Smooth muscle cell (in vitro differentiated cells): ENCODE results near the gene HES3. TPM values are rescaled to one million over a fixed set of nuclear protein-coding genes. Genes with fewer than 3 reads are reported as not detected.

Source experiments
- DNase-seq: peaks from one replicate; lab custom pipeline; 2025; ENCODE audit not compliant: unreplicated experiment; lab: John Stamatoyannopoulos, UW
- H2AFZ ChIP-seq: fragments of 200-600 bp; sonication (generic); 2 replicates; pipeline ENCODE4 v1.6.0; 2016; ENCODE audit warnings: antibody characterized with exemption, low read depth, mild to moderate bottlenecking
- H3F3A ChIP-seq: fragments of 200-600 bp; sonication (generic); 2 replicates; pipeline ENCODE4 v1.6.0; 2017; ENCODE audit warnings: antibody characterized with exemption, low read depth
- H3K27ac ChIP-seq: fragments of 200-600 bp; sonication (generic); 2 replicates; pipeline ENCODE4 v1.5.1; 2016; ENCODE audit warnings: low read depth, mild to moderate bottlenecking
- H3K27me3 ChIP-seq: fragments of 200-600 bp; sonication (generic); 2 replicates; pipeline ENCODE4 v1.6.1; 2016; ENCODE audit warnings: low read depth, mild to moderate bottlenecking
- H3K36me3 ChIP-seq: fragments of 200-600 bp; sonication (generic); 2 replicates; pipeline ENCODE4 v1.5.1; 2016; ENCODE audit warnings: low read depth
- H3K4me1 ChIP-seq: fragments of 200-600 bp; sonication (generic); 2 replicates; pipeline ENCODE4 v1.5.1; 2016; ENCODE audit warnings: low read depth
- H3K4me2 ChIP-seq: fragments of 200-600 bp; sonication (generic); 2 replicates; pipeline ENCODE4 v1.6.0; 2016; ENCODE audit warnings: mild to moderate bottlenecking
- H3K4me3 ChIP-seq: fragments of 200-600 bp; sonication (generic); 2 replicates; pipeline ENCODE4 v1.5.1; 2016; ENCODE audit warnings: mild to moderate bottlenecking
- H3K79me2 ChIP-seq: fragments of 200-600 bp; sonication (generic); 2 replicates; pipeline ENCODE4 v1.6.0; 2016; ENCODE audit warnings: low read depth, mild to moderate bottlenecking
- H3K9ac ChIP-seq: fragments of 200-600 bp; sonication (generic); 2 replicates; pipeline ENCODE4 v1.6.0; 2016; ENCODE audit warnings: low read depth
- H3K9me3 ChIP-seq: fragments of 200-600 bp; sonication (generic); replicated peaks from 2 replicates; pipeline ENCODE4 v1.5.1; 2016; ENCODE audit warnings: low read depth
- H4K20me1 ChIP-seq: fragments of 200-600 bp; sonication (generic); 2 replicates; pipeline ENCODE4 v1.6.0; 2016; ENCODE audit warnings: low read depth
- WGBS: methylation state at CpG from one replicate; pipeline ENCODE4 v1.1.7; 2016; ENCODE audit warnings: low lambda C conversion rate; 5-methylcytosine and 5-hydroxymethylcytosine counted together
- polyA plus RNA-seq: library from polyadenylated mRNA; unstranded; fragments of >200 nt; fragmentation: Nextera tagmentation; extraction: Ambion mirVana; gene quantifications from 2 replicates; pipeline ENCODE4 v1.2.1, GENCODE V29; 2016
- total RNA-seq: library from RNA; depleted of rRNA; stranded (reverse); fragments of >200 nt; gene quantifications from 2 replicates; pipeline ENCODE4 v1.2.3, GENCODE V29; 2014
- TF ChIP-seq, protein P1 (sequence below): fragments of 200-600 bp; sonication (generic); IDR thresholded peaks from 2 replicates; pipeline ENCODE4 v1.5.1; 2017; ENCODE audit warnings: borderline replicate concordance, mild to moderate bottlenecking, antibody characterized with exemption; ENCODE audit not compliant: insufficient read depth, poor library complexity, severe bottlenecking

The HES3 gene
- total and polyA plus RNA-seq, 2 experiments from 2014 or later = not detected

DNA sequence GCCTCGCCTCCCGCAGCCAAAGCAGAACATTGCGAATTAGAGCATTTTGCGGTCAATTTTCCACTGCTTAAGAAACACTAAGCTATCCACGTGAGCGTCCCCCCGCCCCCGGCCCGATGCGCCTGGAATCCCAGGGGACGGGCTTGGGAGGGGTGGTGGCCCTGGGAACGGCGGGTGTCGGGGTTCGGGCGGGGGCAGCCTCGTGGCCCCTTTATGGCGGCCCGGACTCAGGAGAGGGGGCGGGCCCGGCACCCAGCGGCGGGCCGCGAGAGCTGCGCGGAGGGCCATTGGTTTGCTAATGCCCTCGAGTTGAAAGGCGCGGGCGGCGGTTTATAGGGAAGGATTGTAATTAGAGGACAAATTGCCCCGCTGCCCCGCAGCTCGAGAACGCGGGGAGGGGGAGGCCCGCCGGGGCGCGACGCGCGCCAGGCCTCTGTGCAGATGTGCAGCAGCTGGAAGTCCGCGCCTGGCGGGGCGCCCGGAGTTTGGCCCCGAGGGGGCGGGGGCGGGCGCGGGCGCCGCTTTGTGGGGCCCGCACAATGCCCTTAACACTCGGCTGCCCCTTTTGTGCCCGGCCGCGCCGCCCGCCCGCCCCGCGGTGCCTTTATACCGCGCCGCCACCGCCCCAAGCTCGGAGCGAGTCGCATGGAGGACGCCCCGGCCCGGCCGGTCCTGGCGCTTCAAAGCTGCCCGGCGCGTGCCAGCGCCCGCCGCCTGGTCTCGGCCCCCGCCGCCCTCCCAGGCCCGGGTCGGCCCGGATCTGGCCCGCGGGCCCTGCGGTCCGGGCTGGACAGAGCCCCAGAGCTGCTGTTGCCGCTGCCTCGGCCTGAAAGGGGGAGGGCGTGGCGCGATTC is 1.9 kb upstream of the HES3 start:
- no peak overlapping the region for H2AFZ ChIP-seq
- H3K9ac ChIP-seq = no peak overlapping the region
- 2% methylated on average over 38 of the region's 99 CpGs for WGBS
- peak overlapping the region; percentile 28 for H3K4me3 ChIP-seq
- TF ChIP-seq, protein P1, sequence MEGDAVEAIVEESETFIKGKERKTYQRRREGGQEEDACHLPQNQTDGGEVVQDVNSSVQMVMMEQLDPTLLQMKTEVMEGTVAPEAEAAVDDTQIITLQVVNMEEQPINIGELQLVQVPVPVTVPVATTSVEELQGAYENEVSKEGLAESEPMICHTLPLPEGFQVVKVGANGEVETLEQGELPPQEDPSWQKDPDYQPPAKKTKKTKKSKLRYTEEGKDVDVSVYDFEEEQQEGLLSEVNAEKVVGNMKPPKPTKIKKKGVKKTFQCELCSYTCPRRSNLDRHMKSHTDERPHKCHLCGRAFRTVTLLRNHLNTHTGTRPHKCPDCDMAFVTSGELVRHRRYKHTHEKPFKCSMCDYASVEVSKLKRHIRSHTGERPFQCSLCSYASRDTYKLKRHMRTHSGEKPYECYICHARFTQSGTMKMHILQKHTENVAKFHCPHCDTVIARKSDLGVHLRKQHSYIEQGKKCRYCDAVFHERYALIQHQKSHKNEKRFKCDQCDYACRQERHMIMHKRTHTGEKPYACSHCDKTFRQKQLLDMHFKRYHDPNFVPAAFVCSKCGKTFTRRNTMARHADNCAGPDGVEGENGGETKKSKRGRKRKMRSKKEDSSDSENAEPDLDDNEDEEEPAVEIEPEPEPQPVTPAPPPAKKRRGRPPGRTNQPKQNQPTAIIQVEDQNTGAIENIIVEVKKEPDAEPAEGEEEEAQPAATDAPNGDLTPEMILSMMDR = no peak
- peaks cover 87% of the 10 kb centered on the region for H3K27me3 ChIP-seq
- H3K4me1 ChIP-seq = peaks cover 23% of the 10 kb centered on the region
- H3F3A ChIP-seq = peaks cover 2% of the 10 kb centered on the region
- H3K4me2 ChIP-seq = peak overlapping the region; percentile 76
- H3K36me3 ChIP-seq = no peaks in the 10 kb centered on the region
- H3K9me3 ChIP-seq = no peaks in the 10 kb centered on the region
- peaks cover 11% of the 10 kb centered on the region for H4K20me1 ChIP-seq
- DNase-seq = no peak
- no peaks in the 10 kb centered on the region for H3K79me2 ChIP-seq
- H3K27ac ChIP-seq = no peak overlapping the region

DNA sequence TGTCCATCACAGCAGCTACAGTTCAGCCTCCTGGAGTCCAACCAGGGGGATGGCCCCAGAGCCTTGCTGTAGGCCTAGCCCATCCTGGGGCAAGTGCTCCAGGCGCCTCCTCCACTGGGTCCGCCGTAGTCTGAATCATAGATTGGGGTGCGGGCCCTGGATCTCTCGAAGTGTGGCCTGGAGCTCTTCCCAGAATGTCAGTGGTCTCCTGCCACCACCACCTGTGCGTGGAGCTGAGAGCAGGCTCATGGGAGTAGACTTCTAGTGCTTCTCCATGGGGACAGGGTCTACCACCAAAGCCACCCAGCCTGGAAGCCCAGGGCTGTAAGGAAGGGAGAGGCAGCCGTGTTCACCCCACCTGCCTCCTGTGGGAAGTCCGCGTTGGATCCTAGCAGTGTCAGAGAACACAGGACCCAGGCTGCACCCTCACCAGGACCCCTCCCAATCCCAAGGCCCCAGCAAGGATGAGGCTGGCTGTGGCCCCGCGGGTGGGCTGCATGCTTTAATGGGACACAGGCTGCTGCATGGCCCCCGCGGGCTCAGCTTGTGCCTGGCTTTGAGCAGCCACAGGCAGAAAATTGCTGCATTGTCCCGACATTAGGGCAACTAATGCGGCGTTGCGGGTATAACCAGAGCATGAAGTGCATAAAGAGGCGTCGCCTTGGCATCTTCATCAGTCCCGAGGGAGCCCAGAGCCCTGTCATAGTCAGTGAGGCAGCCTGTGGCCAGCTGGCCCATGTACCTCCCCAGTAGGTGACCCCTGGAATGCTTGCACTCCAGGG is 735 bp upstream of the HES3 start:
- 45% methylated on average over 20 of the region's 20 CpGs for WGBS
- Histone ChIP-seq H3F3A (peaks cover 3% of the 10 kb centered on the region), H3K4me2 (no peak overlapping the region), H3K79me2 (no peaks in the 10 kb centered on the region), H3K9me3 (no peaks in the 10 kb centered on the region), H3K4me1 (peaks cover 23% of the 10 kb centered on the region), H3K27ac (no peak overlapping the region), H3K9ac (no peak overlapping the region), H4K20me1 (peaks cover 11% of the 10 kb centered on the region), H3K4me3 (no peak overlapping the region), H2AFZ (no peak overlapping the region), H3K27me3 (peaks cover 96% of the 10 kb centered on the region), H3K36me3 (no peaks in the 10 kb centered on the region)
- DNase-seq = no peak
- TF ChIP-seq, protein P1 = no peak

DNA sequence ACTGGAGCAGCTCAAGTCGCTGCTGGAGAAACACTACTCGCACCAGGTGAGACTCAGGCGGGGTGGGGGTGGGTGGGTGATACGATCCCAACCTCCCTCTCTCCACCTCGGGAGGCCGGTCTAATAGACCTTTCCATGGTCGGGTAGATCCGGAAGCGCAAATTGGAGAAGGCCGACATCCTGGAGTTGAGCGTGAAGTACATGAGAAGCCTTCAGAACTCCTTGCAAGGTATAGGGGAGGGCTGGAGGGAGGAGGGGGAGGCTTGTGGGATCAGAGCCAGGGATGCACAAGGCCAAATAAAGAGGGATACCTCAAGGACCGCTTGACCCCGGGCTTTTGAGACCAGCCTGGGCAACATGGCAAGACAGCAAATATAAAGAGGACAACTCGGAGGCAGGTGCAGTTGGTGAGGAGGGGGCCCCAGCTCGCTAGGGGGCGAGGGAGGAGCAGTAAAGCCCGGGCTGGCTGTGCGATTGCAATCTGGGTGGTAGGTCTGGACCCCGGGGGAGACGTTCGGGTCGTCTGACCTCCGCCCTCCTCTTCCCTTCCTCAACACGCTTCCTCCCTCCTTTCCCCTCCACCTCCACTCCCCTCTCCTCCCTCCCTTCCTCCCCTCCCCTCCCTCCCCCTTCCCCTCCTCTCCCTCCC is 546 bp downstream of the HES3 start:
- H3K4me1 ChIP-seq = peaks cover 16% of the 10 kb centered on the region
- TF ChIP-seq, protein P1 = no peak
- no peak for DNase-seq
- peaks cover 94% of the 10 kb centered on the region for H3K27me3 ChIP-seq
- H3K4me3 ChIP-seq = no peak overlapping the region
- H3K9me3 ChIP-seq = no peaks in the 10 kb centered on the region
- no peak overlapping the region for H3K4me2 ChIP-seq
- peaks cover 3% of the 10 kb centered on the region for H3F3A ChIP-seq
- WGBS = 11% methylated on average over 16 of the region's 24 CpGs
- H3K36me3 ChIP-seq = no peaks in the 10 kb centered on the region
- H3K27ac ChIP-seq = no peak overlapping the region
- peaks cover 11% of the 10 kb centered on the region for H4K20me1 ChIP-seq
- H3K9ac ChIP-seq = no peak overlapping the region
- no peaks in the 10 kb centered on the region for H3K79me2 ChIP-seq
- no peak overlapping the region for H2AFZ ChIP-seq
